ENCODE measurements around the gene JUND. TPM values are rescaled to one million over a fixed set of nuclear protein-coding genes. Genes with fewer than 3 reads are reported as not detected.

Gene JUND
- total RNA-seq, 2 donors from 2014 or later, result 177 to 418 TPM

- peaks cover 3% of the 10 kb centered on the region for H3K36me3 ChIP-seq
- TF ChIP-seq CTCF (IDR thresholded peaks at IDR 0.05), result no peak
- H3K4me3 ChIP-seq, result peak overlapping the region; percentile 83
- H3K9me3 ChIP-seq, result no peaks in the 10 kb centered on the region
- H3K4me1 ChIP-seq, result peaks cover 25% of the 10 kb centered on the region
- intact Hi-C loops (cut with DNase I), result no loop called here
- peak; percentile 81 for DNase-seq
- peak overlapping the region; percentile 99 to 100 for H3K9ac ChIP-seq (ENCODE audit: low read depth in 2 of 2, low read length in 2 of 2)
- H3K27me3 ChIP-seq, result no peaks in the 10 kb centered on the region
- peak overlapping the region; percentile 97 for H3K27ac ChIP-seq
Observed at GRCh38 chr19:18280247-18281081, 958 bp downstream of the JUND start.

GRCh38 chr19:18279516-18280246, 1.7 kb downstream of the JUND start:
- H3K4me1 ChIP-seq, result peaks cover 28% of the 10 kb centered on the region
- H3K36me3 ChIP-seq, result peaks cover 3% of the 10 kb centered on the region
- TF ChIP-seq CTCF (IDR thresholded peaks at IDR 0.05), result peak; percentile 83
- H3K27me3 ChIP-seq, result no peaks in the 10 kb centered on the region
- peak overlapping the region; percentile 97 for H3K27ac ChIP-seq
- peak; percentile 94 for DNase-seq
- peak overlapping the region; percentile 99 to 100 for H3K9ac ChIP-seq (ENCODE audit: low read depth in 2 of 2, low read length in 2 of 2)
- H3K9me3 ChIP-seq, result no peaks in the 10 kb centered on the region
- intact Hi-C loops (cut with DNase I), result loop anchor here (2.0 kb wide), 1 partner anchor 47 kb away; no protein-coding TSS in a partner anchor
- H3K4me3 ChIP-seq, result peak overlapping the region; percentile 83

- Histone ChIP-seq H3K36me3 (peaks cover 3% of the 10 kb centered on the region), H3K27ac (peak overlapping the region; percentile 97), H3K4me1 (peaks cover 28% of the 10 kb centered on the region), H3K4me3 (peak overlapping the region; percentile 83), H3K9ac (ENCODE audit: low read depth in 2 of 2, low read length in 2 of 2) (peak overlapping the region; percentile 99 to 100), H3K27me3 (no peaks in the 10 kb centered on the region), H3K9me3 (no peaks in the 10 kb centered on the region)
- DNase-seq, result no peak
- intact Hi-C loops (cut with DNase I), result loop anchor here (2.0 kb wide), 1 partner anchor 48 kb away; no protein-coding TSS in a partner anchor
- no peak for TF ChIP-seq CTCF (IDR thresholded peaks at IDR 0.05)
Observed at GRCh38 chr19:18279266-18279515, 2.2 kb downstream of the JUND start.

GRCh38 chr19:18278521-18279265, 2.7 kb downstream of the JUND start:
- Histone ChIP-seq H3K4me1 (peaks cover 28% of the 10 kb centered on the region), H3K27me3 (no peaks in the 10 kb centered on the region), H3K9ac (ENCODE audit: low read depth in 2 of 2, low read length in 2 of 2) (peak overlapping the region; percentile 99 to 100), H3K9me3 (no peaks in the 10 kb centered on the region), H3K4me3 (peak overlapping the region; percentile 83), H3K27ac (peak overlapping the region; percentile 97), H3K36me3 (peaks cover 3% of the 10 kb centered on the region)
- no peak for TF ChIP-seq CTCF (IDR thresholded peaks at IDR 0.05)
- peak; percentile 43 for DNase-seq
- intact Hi-C loops (cut with DNase I), result loop anchor here (2.0 kb wide), 1 partner anchor 48 kb away; no protein-coding TSS in a partner anchor

- Histone ChIP-seq H3K27me3 (no peaks in the 10 kb centered on the region), H3K27ac (peak overlapping the region; percentile 71), H3K9ac (ENCODE audit: low read depth in 2 of 2, low read length in 2 of 2) (peak overlapping the region; percentile 0 to 49), H3K9me3 (no peaks in the 10 kb centered on the region), H3K4me1 (peaks cover 21% of the 10 kb centered on the region), H3K4me3 (no peak overlapping the region), H3K36me3 (peaks cover 3% of the 10 kb centered on the region)
- intact Hi-C loops (cut with DNase I), result no loop called here
- peak; percentile 92 for DNase-seq
- TF ChIP-seq CTCF (IDR thresholded peaks at IDR 0.05), result no peak
Observed at GRCh38 chr19:18274781-18275356, 6.6 kb downstream of the JUND start.
